NCI-H748 treated with DMSO at 0.1 percent for 48 hours (cell line): Measurements from ENCODE around the gene PLAC8.
A peak's percentile ranks its signal among the peaks of the same experiment; 100 is the strongest.
"Not testable (repeated sequence)": the region's sequence is repeated elsewhere in the genome, so short reads cannot be mapped to it uniquely, and the experiment has no call there.

Experiments
- DNase-seq: peaks from one replicate; lab custom pipeline; 2025; lab: John Stamatoyannopoulos, UW

The PLAC8 gene

DNA sequence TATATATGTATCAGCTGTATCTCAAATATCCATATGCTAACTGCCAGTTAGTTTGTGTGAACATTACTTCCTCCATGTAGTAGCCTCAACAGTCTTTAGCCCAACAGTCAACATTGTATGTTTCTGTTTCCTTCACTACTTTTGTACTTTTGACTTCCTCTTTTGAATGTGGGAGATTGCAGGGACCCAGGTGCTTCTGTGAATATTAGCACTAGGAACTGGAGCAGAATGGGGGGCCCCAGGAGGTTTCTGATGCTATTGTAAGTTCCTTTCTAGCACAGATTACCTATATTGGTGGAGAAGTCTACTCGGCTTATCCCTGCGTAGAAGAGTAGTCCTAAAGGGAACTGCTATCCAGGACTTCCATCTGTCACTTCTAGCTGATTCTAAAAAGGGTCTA lies 2.3 kb downstream of the PLAC8 start:
- DNase-seq: no peak

DNA sequence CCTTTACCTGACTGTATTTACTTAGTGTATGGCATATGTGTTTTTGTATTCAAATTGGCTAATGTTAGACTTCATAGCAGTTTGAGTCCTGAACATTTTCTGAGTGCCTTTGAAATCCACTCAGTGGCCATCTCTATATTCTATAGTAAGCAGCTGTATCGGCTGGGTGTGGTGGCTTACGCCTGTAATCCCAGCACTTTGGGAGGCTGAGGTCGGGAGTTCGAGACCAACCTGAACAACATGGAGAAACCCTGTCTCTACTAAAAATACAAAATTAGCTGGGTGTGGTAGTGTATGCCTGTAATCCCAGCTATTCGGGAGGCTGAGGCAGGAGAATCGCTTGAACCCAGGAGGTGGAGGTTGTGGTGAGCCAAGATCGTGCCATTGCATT lies 2.8 kb downstream of the PLAC8 start:
- not testable (repeated sequence) for DNase-seq

DNA sequence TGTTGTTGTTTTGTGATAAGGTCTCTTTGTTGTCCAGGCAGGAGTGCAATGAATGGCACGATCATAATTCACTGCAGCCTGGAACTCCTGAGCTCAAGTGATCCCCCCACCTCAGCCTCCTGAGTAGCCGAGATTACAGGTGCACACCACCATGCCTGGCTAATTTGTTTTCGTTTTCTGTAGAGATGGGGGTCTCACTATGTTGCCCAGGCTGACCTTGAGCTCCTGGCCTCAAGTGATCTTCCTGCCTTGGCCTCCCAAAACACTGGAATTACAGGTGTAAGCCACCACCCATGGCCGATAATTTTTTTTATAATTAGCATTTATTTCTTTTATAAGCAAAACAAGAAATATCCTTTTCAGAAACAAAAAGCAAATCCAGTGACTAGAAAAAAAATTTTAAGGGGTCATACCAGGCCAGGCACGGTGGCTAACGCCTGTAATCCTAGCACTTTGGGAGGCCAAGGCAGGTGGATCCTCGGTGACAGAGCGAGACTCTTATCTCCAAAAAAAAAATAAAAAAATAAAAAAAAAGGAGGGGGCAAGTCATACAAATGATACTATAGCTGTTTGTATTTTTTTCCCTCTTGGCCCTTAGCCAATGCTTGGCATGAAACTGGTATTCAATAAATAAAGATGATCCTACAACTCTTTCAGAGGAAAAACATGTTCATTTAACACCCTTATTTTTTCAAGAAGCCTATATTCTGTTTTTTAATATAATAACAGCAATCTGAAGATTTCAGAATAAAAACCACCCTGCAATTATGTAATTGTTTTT lies 3.4 kb downstream of the PLAC8 start:
- no peak for DNase-seq

DNA sequence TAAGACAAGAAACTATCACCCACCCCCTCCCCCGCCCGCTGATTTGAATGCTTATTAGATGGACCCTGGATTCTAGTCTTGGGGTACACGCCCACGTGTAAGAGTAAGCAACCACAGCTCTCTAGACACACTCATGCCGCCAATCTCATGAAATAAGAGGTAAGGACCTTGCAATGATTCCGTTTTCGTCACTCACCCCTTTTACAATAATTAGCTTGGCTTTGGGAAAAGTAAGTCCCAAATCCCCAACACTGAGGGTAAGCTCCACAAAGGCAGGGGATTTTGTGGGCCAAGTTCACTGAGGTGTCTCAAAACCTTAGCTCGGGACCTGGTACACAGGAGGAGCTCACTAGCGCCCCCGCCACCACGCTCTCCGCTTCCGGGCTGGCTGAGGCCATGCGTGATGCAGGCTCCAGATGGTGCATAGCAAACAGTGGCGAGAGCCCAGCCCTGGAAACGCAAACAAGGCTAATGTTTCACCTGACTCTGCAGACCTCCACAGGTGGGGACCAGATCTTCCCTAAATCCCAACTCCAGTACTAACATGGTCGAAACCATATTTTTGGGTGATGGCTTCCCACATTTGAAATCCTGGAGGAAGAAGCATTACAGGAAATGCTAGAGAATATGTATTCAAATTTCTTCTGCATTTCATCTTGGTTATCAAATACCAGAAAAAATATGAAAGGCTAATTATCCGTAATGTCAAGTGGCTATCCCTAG lies 4.1 kb downstream of the PLAC8 start:
- peak; percentile 77 for DNase-seq

DNA sequence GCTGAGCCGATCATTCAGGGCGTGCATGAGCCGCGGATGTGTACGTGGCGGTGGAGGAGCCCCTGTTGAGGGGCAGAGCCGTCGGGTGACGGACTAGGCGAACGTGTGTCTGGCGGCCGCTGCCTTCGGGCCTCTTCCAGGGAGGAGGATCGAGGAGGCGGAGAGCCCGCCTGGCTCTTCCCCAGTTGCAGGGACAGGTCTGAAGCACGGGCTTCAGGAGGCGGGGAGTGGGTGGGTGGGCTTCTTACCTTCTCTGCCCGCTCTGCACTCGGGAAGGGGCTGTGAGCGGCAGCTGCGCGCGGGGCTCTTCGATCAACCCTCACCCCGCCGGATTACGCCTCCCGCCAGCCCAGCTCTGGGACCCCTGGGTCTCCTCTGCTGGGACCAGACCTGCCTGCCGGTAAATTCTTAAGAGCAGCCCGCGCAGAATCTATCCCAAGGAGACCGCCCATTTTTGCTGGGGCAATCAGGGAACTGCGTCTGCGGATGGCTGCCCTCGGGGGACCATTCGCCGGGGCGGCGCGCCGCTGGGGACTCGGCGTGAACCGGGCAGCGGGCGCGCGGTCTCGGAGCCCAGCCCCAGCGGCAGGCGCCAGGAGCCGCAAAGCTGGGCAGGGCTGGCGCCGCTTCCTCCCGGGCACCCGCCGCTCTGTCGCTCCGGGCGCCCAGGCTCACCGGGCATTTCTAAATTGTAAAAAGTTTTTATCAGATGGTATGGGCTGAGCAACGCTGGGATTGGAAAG lies 4.9 kb downstream of the PLAC8 start:
- DNase-seq: peak; percentile 45

DNA sequence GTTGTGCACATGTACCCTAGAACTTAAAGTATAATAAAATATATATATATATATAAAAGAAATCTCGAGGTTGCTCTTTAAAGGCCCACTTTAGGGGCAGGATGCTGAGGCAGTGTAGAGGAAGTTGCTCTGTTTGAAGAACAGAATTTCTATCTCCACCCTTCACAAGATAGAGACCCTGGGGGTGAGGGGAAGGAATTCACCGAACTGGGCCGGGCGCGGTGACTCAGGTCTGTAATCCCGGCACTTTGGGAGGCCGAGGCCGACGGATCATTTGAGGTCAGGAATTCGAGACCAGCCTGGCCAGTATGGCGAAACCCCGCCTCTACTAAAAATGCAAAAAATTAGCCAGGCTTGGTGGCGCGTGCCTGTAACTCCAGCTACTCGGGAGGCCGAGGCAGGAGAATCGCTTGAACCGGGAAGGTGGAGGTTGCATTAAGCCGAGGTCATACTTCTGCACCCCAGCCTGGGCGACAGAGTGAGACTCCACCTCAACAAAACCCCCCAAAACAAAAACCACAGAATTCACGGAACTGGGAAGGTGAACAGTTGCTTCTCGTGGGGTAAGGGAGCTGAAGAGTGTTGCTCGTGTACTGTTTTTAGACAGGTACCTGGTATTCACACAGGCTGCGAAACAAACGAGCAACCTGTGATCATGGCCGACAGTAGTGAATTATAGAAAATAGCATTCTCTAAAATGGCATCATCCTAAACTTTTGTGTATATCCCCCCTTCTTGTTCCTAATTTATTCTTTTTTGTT lies 6.2 kb downstream of the PLAC8 start:
- no peak for DNase-seq

DNA sequence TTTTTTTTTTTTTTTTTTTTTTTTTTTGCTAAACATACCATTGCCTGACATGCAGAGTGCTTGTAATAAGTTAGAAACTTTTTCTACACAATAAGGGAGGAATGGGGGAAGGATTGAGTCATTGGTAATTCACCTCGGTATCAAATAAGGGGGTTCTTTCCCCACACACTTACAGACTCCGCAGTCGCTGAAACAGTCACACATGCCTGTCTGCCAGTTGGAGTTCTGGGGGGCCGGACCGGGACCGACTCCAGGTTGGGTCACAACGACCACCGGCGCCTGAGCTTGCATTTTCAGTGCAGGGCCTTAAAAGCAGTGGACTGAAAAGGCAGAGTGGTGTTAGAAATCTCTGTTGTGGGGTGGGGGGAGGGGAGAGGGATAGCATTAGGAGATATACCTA lies 6.9 kb downstream of the PLAC8 start:
- no peak for DNase-seq

DNA sequence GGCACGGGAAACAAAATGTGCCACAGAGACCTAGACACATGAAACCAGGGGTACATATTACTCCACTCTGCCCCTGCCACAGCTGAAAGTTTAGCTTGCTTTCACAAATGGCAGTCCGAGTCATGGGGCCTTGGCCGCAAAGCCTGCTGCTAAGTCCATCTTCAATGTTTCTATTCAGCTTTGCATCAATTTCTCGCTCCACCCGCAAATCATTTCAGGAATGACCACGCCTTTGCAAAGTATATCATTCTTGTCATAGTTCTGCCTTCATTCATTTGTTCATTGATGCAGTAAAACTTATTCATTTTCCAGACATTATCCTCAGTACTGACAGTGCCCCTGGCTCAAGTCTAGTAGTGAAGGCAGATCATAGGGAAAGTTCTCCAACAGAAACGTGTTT lies 9.5 kb downstream of the PLAC8 start:
- DNase-seq: no peak

DNA sequence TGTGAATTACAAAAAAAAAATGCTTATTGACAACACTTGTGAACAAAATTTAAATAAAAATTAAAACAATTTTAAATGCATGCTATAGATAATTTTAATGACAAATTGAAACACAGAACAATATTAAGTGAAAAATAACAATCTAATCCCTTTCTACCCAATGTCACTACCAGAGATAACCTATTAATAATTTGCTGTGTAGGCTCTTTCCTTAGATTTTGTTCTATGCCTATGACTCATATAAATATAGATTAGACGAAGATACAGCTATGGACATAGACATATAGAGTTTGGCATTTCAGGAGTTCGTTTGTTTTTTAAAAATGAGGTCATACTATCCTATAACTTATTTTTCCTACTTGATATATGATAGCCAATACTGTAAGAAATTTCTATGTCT lies 18.1 kb downstream of the PLAC8 start:
- no peak for DNase-seq

DNA sequence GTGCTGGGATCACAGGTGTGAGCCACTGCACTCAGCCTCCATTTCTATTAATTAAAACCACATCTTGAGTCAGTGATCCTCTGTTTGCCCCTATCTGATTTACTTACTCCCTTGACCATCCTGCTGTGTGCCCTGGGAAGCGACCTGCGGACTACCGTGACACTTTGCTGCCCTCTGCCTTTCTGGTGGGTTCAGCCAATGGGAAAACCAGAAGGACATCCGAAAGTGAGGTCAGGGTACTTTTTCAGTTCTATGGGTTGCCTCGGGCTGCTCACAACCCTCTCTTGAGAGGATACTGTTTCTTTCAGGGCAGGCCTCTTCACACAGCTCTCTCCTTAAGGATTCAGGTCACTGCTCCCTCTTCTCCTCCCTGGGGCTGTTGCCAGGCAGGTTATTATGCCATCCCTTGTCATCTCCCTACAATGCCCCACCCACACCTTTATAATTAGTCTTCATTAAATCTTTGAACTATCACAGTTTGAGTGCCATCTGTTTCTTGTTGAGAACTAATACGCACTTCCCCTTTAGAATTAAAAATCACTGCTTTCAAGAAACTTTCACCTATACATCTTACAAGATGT lies 21.4 kb downstream of the PLAC8 start:
- DNase-seq: no peak

DNA sequence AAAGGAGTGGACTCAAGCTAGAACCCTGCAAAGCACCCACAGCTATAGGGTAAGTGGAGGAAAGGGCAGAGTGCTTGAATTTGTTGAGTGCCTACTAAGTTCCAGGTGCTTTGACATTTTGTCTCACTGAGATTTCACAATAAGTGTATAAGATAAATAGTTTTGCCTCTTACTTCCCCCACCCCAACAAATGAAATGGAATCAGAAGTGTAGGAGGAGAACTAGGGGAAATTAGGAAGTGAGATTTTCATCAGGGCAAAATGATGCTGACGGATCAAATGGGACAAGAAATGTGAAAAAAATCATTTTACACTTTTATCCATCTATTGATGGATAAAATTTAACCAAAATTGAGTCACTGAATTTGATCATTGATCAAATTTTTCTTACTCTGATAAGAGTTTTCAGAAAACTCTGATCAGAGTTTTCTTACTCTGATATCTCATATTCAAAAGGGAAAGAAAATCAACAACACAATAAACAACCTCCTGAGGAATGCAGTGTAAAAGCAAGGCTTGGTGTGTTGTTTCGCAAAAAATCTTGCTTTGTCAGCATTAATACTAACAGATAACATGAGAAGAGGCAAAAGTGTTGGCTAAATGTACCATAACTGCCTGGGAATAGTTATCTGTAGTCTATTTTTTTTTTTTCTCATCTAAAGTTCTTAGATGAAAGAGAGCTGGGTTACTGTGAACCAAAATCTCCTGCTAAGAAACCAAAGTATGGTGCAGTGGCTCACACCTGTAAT lies 24.9 kb downstream of the PLAC8 start:
- DNase-seq: no peak

DNA sequence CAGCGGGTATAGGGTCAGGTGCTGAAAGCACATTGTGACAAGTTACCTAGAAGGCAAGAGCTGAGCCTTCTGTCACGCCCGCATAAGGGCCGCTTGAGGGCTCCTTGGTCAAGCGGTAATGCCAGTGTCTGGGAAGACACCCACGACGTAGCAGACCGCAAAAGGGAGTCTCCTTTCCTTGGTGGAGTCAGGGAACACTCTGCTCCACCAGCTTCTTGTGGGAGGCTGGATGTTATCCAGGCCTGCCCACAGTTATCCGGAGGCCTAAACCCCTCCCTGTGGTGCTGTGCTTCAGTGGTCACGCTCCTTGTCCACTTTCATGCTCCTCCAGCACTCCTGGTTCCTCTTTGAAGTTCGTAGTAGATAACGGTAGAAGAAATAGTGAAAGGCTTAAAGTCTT lies 29.6 kb downstream of the PLAC8 start:
- DNase-seq: not testable (repeated sequence)

DNA sequence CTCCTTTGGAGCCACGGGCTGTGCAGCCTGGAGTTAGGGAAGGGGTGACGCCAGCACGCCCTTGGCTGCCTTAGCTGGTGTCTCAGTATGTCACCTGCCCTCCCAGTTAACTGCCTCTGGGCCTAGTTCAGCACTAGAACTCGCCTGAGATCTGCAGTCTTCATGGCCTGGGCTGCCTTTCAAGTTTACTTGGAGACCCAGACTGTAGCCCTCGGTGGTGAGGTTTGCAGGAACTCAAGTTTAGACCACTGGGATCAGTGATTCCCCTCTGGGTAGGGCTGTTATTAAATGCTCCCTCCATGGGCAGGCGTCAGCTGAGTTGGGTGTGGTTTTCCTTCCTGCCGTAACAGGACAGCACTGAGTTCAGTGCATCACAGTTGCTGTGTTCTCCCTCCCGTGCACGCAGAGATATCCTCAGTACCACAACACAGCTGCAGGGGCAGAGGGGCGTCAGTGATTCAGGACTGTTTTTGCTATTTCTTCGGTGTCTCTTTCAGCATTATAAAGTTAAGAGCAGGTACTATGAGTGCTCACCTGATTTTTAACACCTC lies 30.5 kb downstream of the PLAC8 start:
- no peak for DNase-seq

DNA sequence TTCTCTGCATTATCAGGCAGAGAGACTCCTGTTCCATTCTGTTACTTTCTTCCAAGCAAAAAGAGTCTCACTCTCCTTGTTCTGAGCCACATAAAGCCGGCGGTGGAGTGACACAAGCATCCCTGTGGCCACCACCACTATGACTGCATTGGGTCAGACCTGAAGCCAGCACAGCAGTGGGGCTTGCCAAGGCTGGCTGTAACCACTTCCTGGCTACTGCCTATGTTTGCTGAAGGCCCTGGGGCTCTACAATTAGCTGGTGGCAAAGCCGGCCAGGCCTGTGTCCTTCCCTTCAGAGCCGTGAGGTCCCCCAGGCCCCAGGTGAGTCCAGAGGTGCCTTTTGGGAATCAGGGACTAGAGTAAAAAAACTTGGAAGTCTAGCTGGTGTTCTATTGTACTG lies 31.8 kb downstream of the PLAC8 start:
- no peak for DNase-seq

DNA sequence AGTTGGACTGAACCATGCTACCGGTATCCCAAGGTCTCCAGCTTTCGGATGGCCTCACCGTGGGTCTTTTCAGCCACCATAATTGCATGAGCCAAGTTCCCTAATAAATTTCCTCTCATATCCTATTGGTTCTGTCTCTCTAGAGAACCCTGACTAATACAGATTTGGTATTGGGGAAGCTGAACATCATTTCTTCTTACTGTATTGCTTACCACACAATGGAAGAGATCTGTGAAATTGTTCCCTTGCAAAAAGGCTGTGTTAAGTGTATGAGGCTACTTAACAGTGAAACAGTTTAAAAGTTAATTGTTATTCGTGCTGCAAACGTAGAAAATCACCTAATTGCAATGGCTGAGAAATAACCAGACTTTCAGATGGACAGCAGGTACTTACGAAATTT lies 34.0 kb downstream of the PLAC8 start:
- no peak for DNase-seq

DNA sequence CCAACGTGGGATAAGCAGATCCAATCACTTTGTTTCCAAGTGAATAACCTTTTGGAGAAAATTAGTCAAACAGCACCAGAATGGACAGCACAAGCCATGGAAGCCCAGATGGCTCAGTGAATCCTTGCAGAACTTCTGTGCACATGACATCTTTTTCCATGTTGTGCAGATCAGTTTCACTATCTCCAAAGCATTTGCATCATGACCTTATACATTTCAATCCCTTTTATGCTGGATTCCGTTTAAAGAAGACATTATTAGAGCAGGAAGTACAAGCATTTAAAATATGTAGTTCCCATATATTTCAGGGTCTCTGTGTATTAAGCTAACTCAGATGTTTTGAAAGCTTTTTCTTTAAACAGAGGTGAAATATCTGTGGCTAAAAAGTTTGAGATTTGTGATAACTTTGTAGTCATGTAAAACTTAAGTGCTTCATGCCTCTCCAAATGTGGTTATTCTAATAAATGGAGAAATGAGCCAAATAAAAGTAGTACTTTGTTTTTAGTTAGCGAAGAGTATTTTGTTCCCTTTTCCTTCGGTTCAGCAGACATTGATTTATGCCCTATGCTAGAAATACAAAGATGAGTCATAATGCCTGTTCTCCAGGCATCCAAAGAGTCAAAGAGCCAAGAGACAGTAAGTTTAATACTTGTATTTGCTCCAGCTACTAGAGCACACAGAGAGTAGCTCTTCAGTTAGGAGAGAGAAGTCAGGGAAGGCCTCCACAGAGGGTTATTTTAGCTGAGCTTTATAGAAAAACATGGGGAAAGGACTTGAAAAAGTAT lies 39.0 kb downstream of the PLAC8 start:
- no peak for DNase-seq

DNA sequence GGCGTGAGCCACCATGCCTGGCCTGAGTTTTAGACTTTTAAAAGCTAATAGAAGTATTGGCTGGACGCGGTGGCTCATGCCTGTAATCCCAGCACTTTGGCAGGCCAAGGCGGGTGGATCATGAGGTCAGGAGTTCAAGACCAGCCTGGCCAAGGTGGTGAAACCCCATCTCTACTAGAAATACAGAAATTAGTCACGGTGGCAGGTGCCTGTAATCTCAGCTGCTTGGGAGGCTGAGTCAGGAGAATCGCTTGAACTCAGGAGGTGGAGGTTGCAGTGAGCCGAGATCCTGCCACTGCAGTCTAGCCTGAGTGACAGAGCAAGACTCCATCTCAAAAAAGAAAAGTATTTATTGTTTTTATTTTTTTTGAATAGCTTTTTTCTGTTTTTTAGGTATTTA lies 39.7 kb downstream of the PLAC8 start:
- DNase-seq: not testable (repeated sequence)

DNA sequence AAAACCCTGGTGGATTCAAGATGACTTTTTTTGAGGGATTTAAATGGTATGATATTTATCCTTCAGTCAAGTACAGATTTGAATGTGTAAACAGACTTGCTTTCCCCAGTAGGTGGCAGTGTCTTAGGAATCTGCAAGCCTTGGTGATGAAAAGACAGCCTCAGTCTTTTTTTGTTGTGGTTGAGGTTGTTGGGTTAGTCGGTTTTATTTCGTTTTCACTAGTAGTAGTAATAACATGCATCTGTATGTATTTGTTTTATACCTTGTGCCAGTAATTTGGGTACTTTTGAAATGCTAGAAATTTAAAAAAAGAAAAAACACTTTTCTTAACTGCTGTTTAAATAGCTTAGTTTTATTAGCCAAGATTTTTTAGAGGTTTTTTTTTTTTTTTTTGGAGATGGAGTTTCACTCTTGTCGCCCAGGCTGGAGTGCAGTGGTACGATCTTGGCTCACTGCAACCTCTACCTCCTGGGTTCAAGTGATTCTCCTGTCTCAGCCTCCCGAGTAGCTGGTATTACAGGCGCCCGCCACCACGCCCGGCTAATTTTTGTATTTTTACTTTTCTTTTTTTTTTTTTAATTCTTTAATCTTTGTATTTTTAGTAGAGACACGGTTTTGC lies 40.3 kb downstream of the PLAC8 start:
- DNase-seq: peak; percentile 7

DNA sequence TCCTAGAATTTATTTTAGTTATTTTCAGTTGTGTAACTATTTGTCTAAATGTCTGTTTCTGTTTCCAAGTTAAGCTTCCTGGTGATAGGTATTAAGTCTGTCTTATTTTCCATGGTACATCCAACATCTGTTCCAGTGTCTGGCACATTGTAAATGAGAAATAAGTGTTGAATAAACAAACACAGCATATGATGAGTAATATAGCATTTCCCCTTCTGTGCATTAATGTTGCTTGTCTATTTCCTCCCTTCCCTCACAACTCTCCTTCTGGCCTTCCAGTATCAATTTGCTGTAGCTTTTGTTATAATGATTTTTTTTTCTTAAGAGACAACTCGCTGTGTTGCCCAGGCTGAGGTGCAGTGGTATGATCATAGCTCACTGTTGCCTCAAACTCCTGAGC lies 43.4 kb downstream of the PLAC8 start:
- no peak for DNase-seq
